GM23338 (cell line): Measurements from ENCODE around the gene PARD6B. TPM values are rescaled to one million over a fixed set of nuclear protein-coding genes. Genes with fewer than 3 reads are reported as not detected.

ENCODE experiments used
- polyA plus RNA-seq: library from polyadenylated mRNA; unstranded; fragments of >200 nt; fragmentation: Nextera tagmentation; extraction: Ambion mirVana; gene quantifications from 2 replicates; pipeline ENCODE4 v1.2.1, GENCODE V29; 2016
- total RNA-seq: library from RNA; depleted of rRNA; stranded (reverse); fragments of >200 nt; shearing (Covaris generic); gene quantifications from 2 replicates; pipeline ENCODE4 v1.2.3, GENCODE V29; 2014; rRNA removed
- TF ChIP-seq, protein P1 (sequence below): fragments of 250-450 bp; sonication (Bioruptor Pico); IDR thresholded peaks from 2 replicates; pipeline ENCODE4 v1.5.0; 2020; ENCODE audit warnings: mild to moderate bottlenecking, moderate library complexity

PARD6B gene
- total and polyA plus RNA-seq, 2 experiments from 2014 or later, result 23.5 to 29.2 TPM

GRCh38 chr20:50806126-50806768, 74.9 kb downstream of the PARD6B start (continued):
- TF ChIP-seq, protein P1, sequence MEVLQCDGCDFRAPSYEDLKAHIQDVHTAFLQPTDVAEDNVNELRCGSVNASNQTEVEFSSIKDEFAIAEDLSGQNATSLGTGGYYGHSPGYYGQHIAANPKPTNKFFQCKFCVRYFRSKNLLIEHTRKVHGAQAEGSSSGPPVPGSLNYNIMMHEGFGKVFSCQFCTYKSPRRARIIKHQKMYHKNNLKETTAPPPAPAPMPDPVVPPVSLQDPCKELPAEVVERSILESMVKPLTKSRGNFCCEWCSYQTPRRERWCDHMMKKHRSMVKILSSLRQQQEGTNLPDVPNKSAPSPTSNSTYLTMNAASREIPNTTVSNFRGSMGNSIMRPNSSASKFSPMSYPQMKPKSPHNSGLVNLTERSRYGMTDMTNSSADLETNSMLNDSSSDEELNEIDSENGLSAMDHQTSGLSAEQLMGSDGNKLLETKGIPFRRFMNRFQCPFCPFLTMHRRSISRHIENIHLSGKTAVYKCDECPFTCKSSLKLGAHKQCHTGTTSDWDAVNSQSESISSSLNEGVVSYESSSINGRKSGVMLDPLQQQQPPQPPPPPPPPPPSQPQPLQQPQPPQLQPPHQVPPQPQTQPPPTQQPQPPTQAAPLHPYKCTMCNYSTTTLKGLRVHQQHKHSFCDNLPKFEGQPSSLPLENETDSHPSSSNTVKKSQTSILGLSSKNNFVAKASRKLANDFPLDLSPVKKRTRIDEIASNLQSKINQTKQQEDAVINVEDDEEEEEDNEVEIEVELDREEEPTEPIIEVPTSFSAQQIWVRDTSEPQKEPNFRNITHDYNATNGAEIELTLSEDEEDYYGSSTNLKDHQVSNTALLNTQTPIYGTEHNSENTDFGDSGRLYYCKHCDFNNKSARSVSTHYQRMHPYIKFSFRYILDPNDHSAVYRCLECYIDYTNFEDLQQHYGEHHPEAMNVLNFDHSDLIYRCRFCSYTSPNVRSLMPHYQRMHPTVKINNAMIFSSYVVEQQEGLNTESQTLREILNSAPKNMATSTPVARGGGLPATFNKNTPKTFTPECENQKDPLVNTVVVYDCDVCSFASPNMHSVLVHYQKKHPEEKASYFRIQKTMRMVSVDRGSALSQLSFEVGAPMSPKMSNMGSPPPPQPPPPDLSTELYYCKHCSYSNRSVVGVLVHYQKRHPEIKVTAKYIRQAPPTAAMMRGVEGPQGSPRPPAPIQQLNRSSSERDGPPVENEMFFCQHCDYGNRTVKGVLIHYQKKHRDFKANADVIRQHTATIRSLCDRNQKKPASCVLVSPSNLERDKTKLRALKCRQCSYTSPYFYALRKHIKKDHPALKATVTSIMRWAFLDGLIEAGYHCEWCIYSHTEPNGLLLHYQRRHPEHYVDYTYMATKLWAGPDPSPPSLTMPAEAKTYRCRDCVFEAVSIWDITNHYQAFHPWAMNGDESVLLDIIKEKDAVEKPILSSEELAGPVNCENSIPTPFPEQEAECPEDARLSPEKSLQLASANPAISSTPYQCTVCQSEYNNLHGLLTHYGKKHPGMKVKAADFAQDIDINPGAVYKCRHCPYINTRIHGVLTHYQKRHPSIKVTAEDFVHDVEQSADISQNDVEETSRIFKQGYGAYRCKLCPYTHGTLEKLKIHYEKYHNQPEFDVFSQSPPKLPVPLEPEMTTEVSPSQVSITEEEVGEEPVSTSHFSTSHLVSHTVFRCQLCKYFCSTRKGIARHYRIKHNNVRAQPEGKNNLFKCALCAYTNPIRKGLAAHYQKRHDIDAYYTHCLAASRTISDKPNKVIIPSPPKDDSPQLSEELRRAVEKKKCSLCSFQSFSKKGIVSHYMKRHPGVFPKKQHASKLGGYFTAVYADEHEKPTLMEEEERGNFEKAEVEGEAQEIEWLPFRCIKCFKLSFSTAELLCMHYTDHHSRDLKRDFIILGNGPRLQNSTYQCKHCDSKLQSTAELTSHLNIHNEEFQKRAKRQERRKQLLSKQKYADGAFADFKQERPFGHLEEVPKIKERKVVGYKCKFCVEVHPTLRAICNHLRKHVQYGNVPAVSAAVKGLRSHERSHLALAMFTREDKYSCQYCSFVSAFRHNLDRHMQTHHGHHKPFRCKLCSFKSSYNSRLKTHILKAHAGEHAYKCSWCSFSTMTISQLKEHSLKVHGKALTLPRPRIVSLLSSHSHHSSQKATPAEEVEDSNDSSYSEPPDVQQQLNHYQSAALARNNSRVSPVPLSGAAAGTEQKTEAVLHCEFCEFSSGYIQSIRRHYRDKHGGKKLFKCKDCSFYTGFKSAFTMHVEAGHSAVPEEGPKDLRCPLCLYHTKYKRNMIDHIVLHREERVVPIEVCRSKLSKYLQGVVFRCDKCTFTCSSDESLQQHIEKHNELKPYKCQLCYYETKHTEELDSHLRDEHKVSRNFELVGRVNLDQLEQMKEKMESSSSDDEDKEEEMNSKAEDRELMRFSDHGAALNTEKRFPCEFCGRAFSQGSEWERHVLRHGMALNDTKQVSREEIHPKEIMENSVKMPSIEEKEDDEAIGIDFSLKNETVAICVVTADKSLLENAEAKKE (CRISPR knock-in tag), result no peak

Other genes starting within 250 kb of the PARD6B start
- gene PTPN1, start 221.2 kb upstream of the PARD6B start, total RNA-seq, result 26.2 and 26.4 TPM in 2 replicates
- gene PTPN1, start 221.2 kb upstream of the PARD6B start, polyA plus RNA-seq, result 16.9 and 18.9 TPM in 2 replicates
- gene RIPOR3, start 40.0 kb upstream of the PARD6B start, total RNA-seq, result 6.0 and 6.3 TPM in 2 replicates
- 3.9 and 4.9 TPM in 2 replicates for gene RIPOR3, start 40.0 kb upstream of the PARD6B start, polyA plus RNA-seq
- gene BCAS4, start 63.5 kb downstream of the PARD6B start, total RNA-seq, result 6.3 and 22.2 TPM in 2 replicates
- 22.0 and 24.8 TPM in 2 replicates for gene BCAS4, start 63.5 kb downstream of the PARD6B start, polyA plus RNA-seq
- 95.0 and 98.0 TPM in 2 replicates for gene ADNP, start 199.9 kb downstream of the PARD6B start, total RNA-seq
- 83.9 and 106 TPM in 2 replicates for gene ADNP, start 199.9 kb downstream of the PARD6B start, polyA plus RNA-seq
- gene DPM1, start 227.0 kb downstream of the PARD6B start, total RNA-seq, result 71.7 and 80.2 TPM in 2 replicates
- 117 and 130 TPM in 2 replicates for gene DPM1, start 227.0 kb downstream of the PARD6B start, polyA plus RNA-seq
- 9.1 and 9.4 TPM in 2 replicates for gene MOCS3, start 227.2 kb downstream of the PARD6B start, total RNA-seq
- 2.2 and 3.1 TPM in 2 replicates for gene MOCS3, start 227.2 kb downstream of the PARD6B start, polyA plus RNA-seq